ENCODE results near the gene CERS6.
"Not testable (repeated sequence)": the region's sequence is repeated elsewhere in the genome, so short reads cannot be mapped to it uniquely, and the experiment has no call there.

DNA sequence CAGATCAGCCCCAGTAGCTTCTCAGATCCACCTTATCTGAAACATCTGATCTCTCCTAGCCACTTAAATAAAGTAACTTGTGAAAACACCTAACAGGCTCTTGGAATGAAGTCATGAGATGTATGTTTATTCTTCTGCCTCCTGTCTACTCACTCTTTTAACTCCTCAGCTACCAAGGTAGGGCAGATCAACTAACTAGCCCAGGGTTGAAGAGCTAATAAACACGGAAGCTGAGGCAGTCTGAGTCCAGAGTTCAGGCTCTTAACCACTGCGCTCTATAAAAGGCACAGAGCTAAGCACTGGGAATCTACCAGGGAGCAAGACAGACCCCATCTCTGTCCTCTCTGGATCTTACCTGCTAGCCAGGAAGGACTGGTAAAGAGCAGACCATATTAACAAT lies 37.1 kb downstream of the CERS6 start:
- TF ChIP-seq, protein P1, sequence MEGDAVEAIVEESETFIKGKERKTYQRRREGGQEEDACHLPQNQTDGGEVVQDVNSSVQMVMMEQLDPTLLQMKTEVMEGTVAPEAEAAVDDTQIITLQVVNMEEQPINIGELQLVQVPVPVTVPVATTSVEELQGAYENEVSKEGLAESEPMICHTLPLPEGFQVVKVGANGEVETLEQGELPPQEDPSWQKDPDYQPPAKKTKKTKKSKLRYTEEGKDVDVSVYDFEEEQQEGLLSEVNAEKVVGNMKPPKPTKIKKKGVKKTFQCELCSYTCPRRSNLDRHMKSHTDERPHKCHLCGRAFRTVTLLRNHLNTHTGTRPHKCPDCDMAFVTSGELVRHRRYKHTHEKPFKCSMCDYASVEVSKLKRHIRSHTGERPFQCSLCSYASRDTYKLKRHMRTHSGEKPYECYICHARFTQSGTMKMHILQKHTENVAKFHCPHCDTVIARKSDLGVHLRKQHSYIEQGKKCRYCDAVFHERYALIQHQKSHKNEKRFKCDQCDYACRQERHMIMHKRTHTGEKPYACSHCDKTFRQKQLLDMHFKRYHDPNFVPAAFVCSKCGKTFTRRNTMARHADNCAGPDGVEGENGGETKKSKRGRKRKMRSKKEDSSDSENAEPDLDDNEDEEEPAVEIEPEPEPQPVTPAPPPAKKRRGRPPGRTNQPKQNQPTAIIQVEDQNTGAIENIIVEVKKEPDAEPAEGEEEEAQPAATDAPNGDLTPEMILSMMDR (IDR thresholded peaks at IDR 0.05) = not testable (repeated sequence)
- TF ChIP-seq POLR2AphosphoS5 (IDR thresholded peaks at IDR 0.05); POLR2A (IDR thresholded peaks at IDR 0.05; ENCODE audit: low read depth); EP300 (IDR thresholded peaks at IDR 0.05): not testable (repeated sequence)

Data from esophagus muscularis mucosa (tissue), 4 donors.